ENCODE measurements around the gene ABCC4.

DNA sequence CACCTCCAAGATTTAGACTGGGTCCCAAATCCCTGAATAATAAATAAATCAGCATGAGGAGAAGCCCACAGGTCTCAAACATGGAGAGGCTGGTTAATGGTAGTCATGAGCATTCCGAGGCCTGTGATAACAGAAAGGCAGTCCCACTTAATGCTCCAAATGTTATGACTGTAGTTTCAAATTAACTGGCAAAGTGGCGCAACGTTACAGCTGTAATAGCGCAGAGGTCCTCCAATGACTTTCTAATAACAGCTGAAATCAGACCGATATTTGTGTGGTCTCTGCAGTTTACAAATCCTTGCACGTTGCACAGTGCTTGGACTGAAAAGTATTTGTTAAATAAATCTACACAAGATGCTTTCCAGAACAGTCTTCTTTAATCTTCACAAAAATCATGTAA is 141.8 kb downstream of the ABCC4 start:
- TF ChIP-seq, protein P1, sequence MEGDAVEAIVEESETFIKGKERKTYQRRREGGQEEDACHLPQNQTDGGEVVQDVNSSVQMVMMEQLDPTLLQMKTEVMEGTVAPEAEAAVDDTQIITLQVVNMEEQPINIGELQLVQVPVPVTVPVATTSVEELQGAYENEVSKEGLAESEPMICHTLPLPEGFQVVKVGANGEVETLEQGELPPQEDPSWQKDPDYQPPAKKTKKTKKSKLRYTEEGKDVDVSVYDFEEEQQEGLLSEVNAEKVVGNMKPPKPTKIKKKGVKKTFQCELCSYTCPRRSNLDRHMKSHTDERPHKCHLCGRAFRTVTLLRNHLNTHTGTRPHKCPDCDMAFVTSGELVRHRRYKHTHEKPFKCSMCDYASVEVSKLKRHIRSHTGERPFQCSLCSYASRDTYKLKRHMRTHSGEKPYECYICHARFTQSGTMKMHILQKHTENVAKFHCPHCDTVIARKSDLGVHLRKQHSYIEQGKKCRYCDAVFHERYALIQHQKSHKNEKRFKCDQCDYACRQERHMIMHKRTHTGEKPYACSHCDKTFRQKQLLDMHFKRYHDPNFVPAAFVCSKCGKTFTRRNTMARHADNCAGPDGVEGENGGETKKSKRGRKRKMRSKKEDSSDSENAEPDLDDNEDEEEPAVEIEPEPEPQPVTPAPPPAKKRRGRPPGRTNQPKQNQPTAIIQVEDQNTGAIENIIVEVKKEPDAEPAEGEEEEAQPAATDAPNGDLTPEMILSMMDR (conservative IDR thresholded peaks at IDR 0.05) = no peak
- TF ChIP-seq EZH2 (IDR thresholded peaks at IDR 0.05; ENCODE audit: low read depth) = no peak

All from PC-9 (cell line).